Transverse colon (tissue), 4 donors: ENCODE measurements around the gene SLC2A4.

Experiments used
- CTCF ChIP-seq, 5 experiments: fragments of 200-600 bp in 3 of 5; fragments of 450-650 bp in 2 of 5; sonication (generic) in 3 of 5; IDR thresholded peaks; 1 replicate in 2 of 5; 2 replicates in 3 of 5; pipeline ENCODE4 v1.5.1; 2016 to 2017; ENCODE audit warnings: antibody characterized with exemption in 5 of 5, inconsistent platforms in 3 of 5, mild to moderate bottlenecking in 2 of 5, moderate library complexity in 1 of 5
- EP300 ChIP-seq: sonication (generic); formaldehyde crosslinking; IDR thresholded peaks from one replicate; pipeline ENCODE4 v1.6.1; 2017; ENCODE audit warnings: antibody characterized with exemption, low read depth
- POLR2A ChIP-seq: fragments of 450-650 bp; IDR thresholded peaks from one replicate; pipeline ENCODE4 v1.6.1; 2016; ENCODE audit warnings: antibody characterized with exemption, mild to moderate bottlenecking, moderate library complexity
- POLR2AphosphoS5 ChIP-seq, 3 donors: sonication (generic); formaldehyde crosslinking; IDR thresholded peaks; one replicate each; pipeline ENCODE4 v1.6.1; 2016; ENCODE audit warnings: antibody characterized with exemption in 3 of 3

DNA sequence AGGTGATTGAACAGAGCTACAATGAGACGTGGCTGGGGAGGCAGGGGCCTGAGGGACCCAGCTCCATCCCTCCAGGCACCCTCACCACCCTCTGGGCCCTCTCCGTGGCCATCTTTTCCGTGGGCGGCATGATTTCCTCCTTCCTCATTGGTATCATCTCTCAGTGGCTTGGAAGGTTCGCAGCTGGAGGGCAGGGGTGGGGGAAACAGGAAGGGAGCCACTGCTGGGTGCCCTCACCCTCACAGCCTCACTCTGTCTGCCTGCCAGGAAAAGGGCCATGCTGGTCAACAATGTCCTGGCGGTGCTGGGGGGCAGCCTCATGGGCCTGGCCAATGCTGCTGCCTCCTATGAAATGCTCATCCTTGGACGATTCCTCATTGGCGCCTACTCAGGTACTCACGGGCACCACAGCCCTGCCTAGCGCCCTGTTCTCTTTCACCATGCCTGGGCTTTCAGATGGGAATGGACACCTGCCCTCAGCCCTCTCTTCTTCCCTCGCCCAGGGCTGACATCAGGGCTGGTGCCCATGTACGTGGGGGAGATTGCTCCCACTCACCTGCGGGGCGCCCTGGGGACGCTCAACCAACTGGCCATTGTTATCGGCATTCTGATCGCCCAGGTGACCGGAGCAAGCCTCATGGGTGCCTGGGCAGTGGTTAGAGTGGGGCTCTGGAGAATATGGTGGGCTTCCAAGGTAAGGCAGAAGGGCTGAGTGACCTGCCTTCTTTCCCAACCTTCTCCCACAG, 2.1 kb downstream of the SLC2A4 start:
- TF ChIP-seq CTCF (IDR thresholded peaks at IDR 0.05) (no peak), POLR2A (no peak), POLR2AphosphoS5 (IDR thresholded peaks at IDR 0.05) (no peak), EP300 (no peak)
